Activated CD4-positive, alpha-beta T cell treated with anti-CD3 and anti-CD28 coated beads, Interleukin-2, Interleukin-4, amounts not matched to agents 100 ng/mL and 50 ng/mL, durations not matched to agents 16 hours and 8 hours (primary cell): ENCODE results near the gene SPDYE4.

Experiments
- DNase-seq: peaks from one replicate; pipeline ENCODE4 v3.0.0-alpha.2; 2020; ENCODE audit warnings: low spot score

SPDYE4 gene

DNA sequence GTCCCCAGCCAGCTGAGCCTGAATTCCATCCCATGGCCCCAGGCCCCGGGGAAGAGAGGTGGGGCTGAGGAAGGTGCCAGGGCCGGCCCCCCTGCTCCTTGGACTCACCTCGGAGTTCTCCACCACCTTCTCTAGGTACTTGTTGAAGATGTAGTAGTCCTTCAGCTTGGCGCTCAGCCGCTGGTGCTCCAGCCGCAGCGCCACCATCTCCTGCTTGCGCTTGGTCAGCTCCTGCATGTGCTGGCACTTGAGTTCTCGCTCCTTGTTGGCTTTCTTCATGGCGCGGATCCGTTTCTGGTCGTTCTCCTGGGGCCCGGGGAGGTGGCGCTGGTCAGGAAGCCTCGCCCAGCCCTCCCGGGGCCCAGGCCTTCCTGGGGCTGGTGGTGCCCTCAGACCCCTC is 17.0 kb downstream of the SPDYE4 start:
- no peak for DNase-seq

DNA sequence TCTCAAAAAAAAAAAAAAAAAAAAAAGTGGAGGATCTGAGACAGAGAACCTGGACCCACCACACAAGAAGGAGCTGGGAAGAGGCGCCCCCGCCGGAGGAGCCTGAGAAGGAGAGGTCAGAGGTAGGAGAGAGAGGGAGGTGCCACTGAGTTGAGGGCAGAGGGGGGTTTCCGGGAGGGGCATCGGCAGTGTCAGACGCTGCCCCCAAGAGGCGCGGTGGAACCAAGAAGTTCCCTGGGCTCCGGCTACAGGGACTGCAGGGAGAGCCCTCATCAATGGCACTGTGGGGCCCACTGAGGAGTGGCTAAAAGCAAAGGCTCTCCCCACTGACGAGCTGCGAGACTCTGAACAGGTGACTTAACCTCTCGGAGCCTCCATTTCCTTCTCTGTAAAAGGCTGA is 17.9 kb downstream of the SPDYE4 start:
- peak; percentile 11 for DNase-seq

DNA sequence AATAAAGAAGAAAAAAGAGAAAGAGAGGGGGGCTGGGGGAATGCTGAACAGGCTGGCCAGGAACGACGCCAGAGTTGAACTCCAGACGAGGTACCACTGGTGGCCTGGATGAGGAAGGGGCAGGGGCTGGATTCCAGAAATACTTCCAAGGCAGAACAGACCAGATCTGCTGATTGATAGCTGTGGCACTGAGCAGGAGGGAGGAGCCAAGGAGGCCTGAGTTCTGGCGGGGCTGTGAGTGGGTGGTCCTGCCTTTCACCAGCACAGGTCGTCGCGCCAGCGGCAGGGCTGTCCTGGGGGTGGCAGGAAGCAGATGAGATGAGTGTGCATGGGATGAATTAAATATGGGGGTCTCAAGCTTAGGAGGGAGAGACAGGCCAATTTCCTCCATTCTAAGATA is 19.2 kb downstream of the SPDYE4 start:
- no peak for DNase-seq

DNA sequence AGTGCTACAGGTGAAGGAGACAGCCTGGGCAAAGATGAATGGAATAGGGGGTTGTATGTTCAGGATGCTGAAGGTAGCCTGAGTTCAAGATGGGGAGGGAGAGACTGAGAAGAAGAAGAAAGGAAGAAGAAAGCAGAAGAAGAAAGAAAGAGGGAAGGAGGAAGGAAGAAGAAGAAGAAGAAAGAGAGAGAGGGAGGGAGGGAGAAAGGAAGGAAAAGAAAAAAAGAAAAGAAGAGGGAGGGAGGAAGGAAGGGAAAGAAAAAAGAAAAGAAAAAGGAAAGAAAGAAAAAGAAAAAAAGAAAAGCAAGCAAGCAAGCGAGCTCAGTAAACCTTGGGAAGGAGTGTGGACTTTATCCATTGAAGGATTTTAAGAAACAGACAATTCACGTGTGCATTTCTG is 21.6 kb downstream of the SPDYE4 start:
- no peak for DNase-seq

DNA sequence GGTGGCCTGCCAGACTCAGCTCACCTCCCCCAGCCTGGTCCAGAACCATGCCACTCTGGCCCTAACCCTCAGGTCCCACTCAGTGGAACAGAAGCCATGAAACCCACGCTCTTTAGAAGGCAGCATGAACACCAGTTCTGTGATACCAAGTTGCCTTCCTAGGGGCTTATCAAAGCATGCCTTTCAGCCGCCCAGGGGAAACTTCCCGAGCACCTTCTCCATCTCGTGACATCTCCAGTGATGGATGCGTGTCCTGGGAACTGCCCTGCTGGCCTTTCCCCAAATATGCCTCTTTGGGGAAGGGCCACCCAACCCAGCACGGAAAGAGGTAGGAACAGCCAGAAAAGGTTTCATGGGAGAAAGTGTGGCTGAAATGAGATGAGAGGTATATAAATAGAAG is 22.0 kb downstream of the SPDYE4 start:
- DNase-seq = no peak

DNA sequence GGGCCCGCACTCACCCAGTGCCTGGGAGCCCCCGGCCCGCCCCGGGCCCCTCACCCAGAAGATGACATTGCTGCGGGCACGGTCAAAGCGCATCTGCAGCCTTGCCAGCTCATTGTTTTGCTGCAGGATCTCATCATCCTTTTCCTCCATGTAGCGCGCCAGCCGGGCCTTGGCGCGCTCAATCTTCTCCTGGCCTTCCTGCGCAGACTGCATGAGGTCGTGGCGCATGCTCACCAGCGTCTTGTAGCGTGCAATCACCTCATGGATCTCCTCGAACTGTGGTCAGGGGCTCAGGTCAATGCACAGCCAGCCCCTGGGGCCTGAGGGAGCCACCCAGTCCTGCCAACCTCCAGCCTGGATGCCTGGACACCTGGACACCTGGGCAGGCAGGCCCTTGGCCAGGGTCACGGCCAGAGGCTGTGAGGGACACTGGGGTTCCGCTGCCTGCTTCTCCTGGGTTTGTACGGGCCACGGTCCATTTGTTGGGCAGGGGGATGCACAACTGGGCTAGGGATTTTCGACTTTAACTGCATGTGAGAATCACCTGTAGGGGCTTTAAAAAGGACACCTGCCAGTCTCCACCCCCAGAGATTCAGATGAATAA is 22.9 kb downstream of the SPDYE4 start:
- DNase-seq = no peak

DNA sequence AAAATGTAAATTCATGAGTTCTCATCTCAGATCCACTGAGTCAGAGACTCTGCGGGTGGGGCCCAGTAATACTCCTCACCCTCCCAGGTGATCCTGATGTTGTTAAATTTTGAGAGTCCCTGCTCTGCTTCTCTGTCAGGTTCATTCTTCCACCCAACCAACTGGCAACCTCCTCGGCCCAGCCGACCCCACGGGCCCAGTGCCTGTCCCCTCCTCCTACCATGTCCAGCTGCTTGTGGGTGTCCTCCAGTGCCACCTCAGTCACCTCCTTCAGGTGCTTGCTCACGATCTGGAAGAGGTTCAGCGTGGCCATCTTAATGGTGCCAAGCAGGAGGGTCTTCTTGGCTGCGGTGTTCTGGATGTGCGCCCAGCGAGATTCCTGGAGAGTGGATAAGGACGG is 23.5 kb downstream of the SPDYE4 start:
- DNase-seq = no peak

DNA sequence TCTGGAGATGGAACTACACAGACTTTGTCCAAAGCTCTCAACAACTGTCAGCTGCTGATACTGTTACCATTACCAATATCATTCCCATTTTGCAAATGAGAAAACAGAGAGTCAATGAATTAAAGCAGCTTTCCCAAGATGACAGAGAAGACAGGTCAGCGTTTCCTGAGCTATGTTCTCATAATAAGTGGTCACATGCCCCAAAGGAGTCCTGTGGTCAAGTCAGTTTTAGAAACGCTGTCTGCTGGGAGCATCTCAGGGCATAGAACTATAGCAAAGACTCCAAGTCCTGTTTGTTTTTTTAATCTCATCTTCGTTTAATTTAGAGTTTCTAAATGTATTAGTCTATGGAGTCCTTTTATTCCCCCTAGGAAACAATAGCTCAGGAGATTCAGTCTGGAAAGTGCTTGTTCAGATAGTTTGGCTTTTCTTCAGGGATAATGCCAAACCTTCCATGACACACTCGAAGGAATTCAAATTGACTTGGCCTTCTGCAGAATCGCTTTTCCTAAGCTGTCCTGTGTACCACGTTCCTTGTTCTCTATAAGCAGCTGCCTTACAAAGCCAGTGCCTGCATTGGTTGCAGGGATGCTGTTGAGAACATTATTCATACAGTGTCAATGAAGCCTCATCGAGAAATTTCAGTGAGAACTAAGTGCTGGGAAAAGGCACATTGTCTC is 25.8 kb downstream of the SPDYE4 start:
- DNase-seq = no peak

DNA sequence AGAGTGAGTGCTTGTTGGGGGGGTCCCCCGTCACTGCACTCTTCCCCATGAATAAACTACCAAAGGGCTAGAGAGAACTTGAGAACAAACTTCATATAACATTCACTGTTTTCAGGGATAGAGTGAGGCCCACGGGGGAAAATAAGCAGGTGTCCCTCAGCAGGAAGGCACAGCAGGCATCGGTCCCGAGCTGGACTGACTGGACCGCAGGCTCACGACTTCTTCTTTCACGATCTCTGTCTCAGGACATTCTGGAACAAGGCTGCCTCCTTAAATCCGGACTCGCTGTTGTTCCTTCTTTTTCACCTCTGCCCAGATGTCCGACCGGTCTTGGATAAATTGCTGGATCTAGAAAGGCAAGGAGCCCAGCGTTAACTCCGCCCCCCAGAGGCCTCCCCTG is 28.5 kb downstream of the SPDYE4 start:
- no peak for DNase-seq

DNA sequence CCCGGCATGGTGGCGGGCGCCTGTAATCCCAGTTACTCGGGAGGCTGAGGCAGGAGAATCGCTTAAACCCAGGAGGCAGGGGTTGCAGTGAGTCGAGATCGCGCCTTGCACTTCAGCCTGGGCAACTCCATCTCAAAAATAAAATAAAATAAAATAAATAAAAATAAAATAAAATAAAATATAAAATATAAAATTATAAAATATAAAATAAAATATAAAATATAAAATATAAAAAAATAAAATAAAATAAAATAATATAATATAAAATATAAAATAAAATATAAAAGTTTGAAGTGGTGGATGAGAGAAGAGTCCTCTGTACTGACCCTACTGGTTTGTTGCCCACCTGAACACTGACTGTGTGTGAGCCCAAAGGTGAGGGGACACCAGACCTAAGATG is 28.9 kb downstream of the SPDYE4 start:
- no peak for DNase-seq

DNA sequence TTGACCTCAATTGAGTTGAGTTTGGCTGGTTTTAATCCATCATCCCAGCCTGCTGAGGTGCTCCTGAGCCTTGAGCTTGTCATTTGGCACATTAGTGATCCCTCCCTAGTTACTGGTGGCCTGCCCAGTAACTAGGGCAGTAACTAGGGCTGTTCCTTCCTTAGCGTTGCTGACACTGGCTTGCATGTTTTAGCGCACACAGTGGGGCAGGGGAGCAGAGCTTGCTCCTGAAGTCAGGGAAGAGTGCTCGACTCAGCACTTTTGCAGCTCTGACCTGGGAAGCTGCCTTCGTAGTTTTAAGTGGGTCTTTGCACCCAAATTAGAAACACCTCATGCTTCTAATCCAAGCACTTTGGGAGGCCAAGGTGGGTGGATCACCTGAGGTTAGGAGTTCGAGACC is 29.4 kb downstream of the SPDYE4 start:
- DNase-seq = no peak

DNA sequence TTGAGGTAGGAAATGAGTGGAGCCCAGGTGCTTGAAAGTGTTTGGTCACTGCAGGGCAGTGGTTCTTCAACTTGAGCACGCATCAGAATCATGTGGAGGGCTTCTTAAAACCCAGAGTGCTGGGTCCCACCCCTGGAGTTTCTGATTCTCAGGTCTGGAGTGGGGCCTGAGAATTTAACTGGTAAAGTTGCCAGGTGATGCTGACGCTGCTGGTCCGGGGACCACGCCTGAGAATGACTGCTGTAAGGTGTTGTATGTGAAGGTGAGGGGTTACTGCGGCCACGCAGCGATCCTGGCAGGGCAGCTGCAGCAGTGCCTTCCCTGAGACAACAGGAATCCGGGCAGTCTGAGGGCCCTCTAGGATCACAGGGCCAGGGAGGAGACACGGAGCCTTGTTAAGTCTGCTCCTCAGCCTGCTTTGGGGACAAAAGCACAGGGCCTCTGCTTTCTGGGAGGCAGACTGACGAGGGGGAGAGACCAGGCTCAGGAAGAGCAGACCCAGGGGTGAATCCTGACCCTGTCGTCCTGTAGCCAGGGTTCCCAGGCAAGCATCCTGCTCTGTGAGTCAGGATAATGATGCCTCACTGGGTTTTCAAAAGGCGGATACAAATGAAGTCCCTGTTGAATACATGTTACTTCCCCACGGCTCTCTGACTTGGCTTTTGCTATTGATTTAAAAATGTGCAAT is 30.0 kb downstream of the SPDYE4 start:
- DNase-seq = no peak

DNA sequence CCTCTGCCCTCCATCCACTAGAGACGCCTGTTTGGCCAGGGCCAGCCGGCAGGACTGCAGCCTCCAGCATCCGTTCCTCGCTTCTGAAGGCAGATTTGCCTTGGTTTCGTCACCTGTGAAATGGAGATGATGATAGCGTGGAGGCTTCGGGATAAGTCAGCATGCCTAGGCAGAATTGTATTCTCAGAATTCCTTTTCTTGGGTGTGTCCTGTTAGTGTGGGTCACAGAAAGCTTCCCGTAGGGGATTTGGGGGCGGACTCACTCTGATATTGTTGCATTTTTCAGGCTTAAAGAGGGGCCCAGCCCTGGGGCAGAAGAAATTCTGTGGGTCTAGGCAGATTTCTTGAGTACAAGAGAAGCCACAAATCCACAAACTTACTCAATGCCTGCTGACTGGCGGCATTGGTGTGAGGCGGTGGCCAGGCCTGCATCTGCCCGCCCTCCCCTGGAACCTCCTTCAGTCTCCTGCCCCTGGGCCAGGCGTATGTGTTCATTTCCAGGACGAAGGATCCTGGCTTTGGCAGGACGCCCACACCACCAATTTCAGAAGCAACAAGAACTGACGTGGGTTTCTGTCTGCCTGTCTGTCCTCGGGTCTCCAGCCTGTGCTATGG is 31.3 kb downstream of the SPDYE4 start:
- no peak for DNase-seq

DNA sequence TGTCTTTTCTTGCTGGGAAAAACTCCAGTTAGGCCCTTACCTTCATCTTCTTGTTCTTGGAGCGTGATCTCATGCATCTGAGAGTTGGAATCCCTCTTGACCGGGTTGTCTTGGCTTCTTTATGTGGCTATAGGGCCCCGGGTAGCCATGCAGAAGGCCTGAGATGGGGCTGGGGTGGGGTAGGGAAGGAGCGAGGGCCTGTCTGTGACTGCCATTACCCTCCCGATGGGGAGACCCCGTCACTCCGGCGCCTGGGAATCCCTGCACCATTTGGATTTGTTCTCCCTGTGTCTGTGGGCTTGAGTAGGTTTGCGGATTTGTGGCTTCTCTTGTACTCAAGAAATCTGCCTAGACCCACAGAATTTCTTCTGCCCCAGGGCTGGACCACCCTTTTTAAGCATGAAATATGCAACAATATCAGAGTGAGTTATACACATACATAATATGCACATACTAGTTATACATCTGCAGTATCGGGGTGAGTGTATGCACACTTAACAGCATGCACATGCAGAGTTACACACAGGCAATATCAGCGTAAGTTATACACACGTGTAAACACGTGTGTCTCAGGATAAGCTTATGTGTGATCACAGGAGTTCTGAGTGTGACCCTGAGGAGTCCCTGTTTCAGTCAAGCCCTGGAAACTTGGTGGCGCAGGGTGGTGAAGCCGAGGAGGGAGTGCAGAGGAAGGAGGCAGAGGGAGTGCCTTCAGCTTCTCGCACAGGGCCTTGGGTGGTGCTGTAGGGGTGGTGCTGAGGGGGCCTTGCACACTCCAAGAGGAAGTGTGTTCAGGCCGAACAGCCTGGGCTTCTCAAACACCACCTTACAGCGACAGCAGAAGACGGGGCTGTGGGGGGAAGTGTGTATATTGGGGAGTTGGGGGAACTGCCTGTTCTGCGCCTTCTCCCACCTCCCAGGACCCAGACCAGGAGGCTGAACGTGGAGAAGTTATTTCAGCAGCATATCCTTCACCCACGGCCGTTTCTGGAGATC is 32.2 kb downstream of the SPDYE4 start:
- DNase-seq = no peak

DNA sequence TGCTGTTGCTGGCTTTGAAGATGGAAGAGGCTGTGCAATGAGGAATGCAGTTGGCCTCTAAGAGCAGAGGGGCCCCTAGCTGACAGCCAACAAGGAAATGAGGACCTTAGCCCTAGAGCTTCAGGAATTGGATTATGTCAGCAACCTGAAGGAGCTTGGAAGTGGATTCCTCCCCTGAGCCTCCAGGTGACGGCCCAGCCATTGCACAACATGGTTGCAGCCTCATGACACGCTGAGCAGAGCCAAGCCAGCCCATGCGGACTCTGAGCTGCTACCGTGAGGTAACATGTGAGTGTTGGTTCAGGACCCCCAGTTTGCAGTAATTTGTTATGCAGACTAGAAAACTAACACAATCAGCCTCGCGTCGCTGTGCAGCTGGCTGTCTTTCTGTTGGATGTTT is 33.9 kb downstream of the SPDYE4 start:
- DNase-seq = no peak

DNA sequence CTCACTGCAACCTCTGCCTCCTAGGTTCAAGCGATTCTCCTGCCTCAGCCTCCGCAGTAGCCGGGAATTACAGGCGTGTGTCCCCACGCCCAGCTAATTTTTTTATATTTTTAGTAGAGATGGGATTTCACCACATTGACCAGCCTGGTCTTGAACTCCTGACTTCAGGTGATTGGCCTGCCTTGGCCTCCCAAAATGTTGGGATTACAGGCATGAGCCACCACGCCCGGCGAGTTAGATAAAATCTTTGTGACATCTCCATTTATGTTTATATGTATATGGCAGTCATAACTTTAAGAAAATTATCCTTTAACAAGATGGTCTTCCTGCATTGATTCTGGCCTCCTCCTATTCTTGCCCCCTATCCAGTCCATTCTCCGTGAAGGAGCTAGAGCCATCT is 37.8 kb downstream of the SPDYE4 start:
- DNase-seq = no peak

DNA sequence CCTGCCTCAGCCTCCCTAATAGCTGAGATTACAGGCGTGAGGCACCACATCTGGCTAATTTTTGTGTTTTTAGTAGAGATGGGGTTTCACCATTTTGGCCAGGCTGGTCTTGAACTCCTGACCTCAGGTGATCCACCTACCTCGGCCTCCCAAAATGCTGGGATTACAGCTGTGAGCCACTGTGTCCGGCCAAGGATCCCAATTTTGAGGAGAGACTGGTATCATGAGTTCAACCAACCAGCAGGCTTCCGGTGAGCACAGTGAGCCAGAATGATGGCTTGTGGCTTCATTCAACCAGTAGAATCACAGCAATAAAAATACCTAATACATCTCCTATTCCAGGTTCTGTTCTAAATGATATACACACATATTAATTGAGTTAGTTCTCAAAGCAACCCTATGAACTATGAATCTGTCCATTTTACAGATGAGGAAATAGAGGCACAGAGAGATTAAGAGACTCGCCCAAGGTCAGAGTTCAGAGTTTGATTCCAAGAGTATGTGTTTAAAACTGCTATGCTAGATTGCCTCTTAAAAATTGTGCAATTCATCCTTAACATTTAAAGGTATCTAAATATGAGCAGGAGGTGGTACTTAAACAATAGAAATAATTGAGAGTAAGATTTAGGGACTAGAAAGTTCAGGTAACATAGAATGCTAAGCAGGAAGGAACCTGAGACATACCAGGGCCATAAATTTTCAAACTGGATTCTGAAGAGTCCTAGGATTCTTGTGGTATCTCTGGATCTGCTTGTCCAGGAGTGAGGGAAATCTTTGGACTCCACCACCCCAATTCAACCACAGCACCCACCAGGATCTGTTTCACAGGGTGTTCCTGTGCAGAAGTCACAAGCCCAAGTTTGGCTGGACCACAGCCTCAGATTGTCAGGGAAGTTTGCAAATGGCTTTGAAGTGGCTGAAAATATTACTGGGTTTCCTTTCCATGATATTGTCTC is 38.8 kb downstream of the SPDYE4 start:
- DNase-seq = no peak

DNA sequence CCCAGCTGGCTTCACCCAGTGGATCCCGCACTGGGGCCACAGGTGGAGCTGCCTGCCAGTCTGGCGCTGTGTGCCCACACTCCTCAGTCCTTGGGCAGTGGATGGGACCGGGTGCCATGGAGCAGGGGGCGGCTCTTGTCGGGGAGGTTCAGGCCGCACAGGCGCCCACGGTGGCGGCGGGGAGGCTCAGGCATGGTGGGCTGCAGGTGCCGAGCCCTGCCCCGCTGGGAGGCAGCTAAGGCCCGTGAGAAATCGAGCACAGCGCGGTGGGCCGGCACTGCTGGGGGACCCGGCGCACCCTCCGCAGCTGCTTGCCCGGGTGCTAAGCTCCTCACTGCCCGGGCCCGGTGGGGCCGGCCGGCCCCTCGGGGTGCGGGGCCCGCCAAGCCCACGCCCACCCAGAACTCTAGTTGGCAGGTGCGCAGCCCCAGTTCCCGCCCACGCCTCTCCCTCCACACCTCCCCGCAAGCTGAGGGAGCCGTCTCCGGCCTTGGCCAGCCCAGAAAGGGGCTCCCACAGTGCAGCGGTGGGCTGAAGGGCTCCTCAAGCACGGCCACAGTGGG is 40.3 kb downstream of the SPDYE4 start:
- no peak for DNase-seq

DNA sequence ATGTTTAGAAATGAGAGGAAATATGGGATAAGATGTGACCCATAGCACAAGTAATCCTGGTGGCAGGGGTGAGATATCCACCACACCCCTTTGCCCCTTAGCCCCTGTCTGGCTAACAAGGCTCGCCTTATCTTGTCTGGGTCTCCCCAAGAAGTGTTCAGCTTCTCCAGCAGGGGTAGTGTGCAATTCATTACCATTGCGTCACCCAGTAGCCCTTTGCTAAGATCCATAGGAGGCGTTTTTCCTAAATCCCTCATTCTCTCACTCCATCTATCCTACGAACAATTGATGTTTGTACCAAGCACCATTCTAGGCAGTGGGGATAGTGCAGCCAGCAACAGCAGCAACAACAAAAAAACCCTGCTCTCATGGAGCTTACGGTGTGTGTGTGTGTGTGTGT is 44.5 kb downstream of the SPDYE4 start:
- no peak for DNase-seq

DNA sequence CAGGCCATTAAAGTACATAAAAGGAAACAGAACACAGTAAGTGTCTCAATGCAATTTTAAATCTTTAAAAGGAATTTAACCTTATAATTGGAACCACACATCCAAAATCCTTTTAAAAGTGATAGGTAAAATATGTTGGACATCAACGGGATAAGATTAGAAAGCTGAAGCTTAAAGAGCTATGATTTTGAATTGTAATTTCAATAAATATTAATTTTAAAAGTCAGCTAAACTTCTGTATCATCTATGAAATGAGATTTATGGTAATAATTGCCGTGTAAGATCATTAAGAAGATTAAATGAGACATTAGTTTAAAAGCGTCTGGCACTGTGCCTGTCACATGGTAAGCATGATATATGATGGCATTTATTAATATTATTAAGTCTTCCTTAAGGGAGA is 45.0 kb downstream of the SPDYE4 start:
- DNase-seq = no peak

DNA sequence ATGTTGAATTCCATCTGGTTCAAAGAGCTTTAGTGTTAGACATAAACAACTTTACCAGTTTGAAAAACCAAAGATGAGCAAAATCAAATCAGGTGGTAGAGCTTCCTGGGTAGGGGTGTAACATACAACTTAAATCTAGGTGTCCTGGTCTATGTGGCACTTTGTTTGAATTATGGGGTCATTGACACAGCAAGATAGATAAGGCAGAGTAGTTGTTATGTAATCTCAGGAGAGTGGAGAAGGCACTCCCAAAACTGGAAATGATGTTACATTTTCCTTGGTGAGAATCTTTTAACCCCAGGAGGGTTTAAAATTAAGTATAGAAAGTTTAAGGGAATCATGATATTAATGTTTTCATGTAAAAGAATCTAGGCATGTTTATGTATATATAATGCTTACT is 45.6 kb downstream of the SPDYE4 start:
- DNase-seq = no peak
